DMS114 treated with DMSO at 0.1 percent for 48 hours (cell line): ENCODE measurements around the gene ARL14EP.

Experiments
- DNase-seq: peaks from one replicate; lab custom pipeline; 2025; ENCODE audit not compliant: unreplicated experiment; lab: John Stamatoyannopoulos, UW

The ARL14EP gene

DNA sequence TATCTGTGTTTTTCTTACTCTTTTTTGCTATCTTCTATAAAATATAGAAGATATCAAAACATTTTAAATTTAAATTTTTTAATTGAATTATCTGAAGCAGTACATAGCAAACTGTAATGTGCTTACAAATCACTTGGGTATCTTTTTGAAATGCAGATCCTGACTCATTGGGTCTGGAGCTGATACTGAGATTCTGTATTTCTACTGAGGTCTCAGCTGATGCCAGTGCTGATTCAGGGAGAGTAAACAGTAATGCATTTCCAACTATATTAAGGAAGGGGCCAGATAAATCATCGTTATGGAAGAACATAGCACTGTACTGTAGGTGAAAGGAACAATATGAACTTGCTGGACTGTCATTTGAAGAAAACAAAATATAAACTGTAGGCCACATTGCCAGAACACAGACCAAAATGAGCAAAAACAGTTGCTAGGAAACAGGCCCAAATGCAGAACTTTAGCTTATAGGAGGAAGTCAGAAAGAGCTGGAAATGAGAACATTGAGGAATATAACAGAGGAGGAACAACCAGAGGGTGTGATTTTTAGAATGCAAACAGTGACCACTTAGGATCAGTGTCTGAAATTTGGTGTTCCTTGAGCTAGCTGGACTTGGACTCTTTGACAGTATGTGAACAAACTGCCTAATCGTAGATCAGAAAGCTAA, 3.3 kb downstream of the ARL14EP start:
- DNase-seq: no peak

GRCh38 chr11:30326906-30327305, 4.0 kb downstream of the ARL14EP start:
- no peak for DNase-seq

DNA sequence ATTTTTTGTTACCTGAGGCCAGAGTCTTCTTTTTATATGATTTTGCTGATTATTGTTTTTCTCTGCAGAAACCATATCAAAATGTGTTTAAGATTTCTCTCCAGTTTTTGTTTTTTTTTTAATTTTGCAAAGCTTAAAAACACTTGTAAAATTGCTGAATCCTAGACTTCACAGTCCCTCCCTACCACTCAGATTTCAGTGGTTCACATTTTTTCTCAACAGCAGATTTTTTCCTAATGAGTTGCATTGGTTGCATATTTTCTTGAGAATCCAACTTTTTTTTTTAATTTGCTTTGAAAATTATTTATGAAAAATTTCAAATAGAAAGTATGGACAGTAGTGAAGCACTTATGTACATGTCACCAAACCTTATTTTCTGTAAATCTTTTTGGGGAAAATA, 5.8 kb downstream of the ARL14EP start:
- no peak for DNase-seq

DNA sequence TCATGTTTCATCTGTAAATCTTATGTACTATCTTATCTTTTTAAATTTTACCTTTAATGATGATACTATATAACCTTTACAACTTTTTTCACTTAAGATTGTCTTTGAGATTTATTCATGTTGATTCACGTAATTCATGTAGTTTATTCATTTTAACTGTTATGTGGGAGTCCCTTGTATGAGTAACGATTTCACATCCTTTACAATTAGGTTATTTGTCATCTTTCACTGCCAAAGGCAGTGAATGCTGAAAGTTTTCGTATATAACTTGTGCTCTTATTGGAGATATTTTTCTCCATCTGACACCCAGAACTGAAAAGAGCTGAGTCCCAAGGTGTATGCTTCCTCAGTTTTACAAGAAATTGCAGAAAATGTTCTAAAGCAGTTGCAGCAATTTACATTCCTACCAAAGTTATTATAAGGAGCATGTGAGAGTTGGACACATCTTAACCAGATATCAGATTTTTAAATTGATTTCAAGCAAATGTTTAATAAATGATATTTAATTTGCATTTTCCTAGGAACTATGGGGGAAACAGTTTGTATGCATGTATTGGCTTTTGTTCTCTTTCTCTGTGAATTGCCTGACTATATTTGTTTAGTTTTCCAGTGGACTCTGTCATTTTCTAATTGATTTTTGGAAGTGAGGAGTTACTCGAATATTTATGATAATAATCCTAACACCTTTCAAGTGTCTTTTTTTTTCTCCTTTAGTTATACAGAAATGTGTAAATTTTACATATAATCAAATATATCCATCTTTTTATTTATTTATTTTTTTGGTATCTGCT, 6.4 kb downstream of the ARL14EP start:
- no peak for DNase-seq

DNA sequence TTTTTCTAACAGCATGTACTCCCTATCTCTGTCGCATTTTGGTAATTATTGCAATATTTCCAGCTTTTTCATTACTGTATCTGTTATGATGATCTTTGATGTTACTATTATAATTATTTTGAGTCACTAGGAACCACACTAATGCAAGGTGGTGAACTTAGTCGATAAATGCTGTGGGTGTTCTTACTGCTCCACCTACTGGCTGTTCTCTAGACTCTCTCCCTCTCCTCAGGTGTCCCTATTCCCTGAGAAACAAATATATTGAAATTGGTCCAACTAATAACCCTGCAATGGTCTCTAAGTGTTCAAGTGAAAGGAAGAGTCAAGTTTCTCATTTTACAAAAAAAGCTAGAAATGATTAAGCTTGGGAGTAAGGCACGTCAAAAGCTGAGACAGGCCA, 10.5 kb downstream of the ARL14EP start:
- peak; percentile 3 for DNase-seq

GRCh38 chr11:30342736-30343166, 19.8 kb downstream of the ARL14EP start:
- DNase-seq: no peak

DNA sequence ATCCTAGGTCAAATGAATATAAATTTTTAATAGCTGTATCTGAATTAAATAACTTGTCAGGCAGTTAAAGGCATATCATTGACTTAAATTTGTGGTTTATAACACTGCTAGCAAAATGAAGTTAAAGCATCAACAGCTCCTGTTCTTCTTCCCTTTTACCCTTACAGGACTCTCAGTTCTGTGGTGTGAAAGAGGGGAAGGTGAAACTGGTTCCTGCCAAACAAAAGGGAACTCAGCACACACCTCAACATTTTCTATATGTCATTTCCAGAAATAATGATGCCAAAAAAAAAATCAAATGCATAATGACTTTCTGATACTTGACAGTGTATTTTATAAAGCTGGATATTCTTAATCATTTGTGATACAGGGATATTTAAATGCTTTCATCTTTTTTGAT, 21.2 kb downstream of the ARL14EP start:
- no peak for DNase-seq

GRCh38 chr11:30345644-30346043, 22.7 kb downstream of the ARL14EP start:
- DNase-seq: no peak

- peak; percentile 23 for DNase-seq
These were observed 23.3 kb downstream of the ARL14EP start for GRCh38 chr11:30346068-30346688.

DNA sequence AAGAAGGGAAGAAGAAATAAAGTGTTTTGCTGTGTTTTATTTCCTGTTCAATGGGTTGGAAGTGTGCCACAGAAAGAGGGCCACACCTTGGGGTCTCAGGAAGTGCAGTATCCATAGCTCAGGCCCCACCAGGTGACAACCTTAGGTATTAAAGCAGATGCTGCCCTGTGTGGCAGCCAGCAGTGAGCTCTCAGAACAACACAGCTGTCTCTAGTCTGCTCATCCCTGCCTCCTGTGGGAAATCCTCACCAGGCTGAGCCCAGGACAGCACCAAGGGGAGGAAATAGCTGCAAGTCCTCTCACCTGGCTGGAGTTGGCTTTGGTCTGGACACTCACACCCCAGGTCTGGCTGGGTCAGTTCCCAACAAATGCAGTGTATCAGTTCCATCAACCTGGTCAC, 25.1 kb downstream of the ARL14EP start:
- DNase-seq: no peak

DNA sequence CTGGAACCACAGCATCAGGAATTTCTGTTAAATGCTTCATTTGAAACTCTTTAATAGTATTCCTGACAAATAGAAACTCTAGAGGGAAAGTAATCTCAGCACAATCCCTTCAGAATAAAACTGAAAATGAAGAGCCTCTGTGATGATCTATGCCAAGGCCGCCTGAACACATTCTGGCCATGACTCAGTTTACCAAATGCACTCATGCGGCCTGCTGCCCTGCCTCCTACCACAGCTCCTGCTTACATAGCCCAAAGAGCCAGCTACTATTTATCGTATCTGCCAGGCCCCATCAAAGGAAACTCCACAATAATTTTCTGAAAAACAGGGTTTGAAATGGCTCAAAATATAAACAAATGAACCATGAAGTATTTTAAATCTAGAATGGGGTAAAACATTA, 27.0 kb downstream of the ARL14EP start:
- no peak for DNase-seq

DNA sequence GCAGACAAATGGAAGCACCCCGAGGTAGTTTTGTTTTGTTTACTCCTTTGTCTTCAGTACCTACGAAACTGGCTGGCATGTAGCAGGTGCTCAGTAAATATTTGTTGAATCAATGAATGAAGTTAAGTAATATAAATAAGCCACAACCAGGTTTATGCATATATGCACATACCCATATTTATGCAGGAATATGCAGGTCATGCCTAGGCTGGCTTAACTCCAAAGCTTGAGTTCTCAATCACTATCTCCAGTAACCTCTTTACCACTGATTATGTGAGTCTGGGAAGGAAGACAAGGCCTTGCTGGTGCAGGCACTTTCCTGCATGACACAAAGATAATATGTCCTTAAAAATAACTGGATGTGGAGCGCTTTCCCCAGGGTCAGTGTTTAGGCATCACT, 27.5 kb downstream of the ARL14EP start:
- no peak for DNase-seq

DNA sequence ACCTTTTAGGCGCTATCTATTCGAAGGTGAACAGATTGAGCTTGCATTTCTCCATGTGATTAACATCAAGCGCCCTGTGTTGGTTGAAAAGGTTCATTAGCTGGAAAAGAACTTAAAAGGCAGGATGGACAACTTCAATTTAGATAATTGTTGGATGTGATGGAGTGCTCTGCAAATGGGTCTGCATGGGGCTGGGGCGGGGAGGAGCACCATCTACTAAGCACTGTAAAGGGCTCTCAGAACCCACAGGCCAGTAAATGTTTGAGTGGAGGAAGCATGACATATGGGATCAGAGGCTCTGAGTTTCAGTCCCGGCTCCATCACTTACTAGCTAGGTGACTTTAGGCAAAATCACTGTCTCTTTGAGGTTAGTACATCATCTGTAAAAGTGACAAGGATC, 28.2 kb downstream of the ARL14EP start:
- no peak for DNase-seq

DNA sequence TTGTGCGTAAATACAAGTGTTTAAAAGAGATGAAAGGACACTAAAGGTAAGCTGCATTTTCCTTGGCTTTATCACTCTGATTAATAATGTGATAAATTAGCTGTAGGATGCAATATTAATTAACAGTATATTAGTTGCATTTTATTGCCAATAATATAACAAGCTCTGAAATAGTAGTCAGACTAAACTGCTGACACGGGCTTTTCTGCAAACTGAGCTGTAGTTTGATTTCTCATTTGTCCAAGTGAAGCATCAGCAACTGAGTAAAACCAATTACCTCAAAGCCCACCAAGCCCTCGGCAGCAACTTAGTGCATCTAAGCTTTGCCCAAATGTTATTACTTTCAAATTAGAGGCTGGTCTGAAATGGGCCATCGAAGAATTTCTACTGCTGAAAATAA, 33.5 kb downstream of the ARL14EP start:
- DNase-seq: no peak

- no peak for DNase-seq
These were observed 35.0 kb downstream of the ARL14EP start for GRCh38 chr11:30357872-30358271.

DNA sequence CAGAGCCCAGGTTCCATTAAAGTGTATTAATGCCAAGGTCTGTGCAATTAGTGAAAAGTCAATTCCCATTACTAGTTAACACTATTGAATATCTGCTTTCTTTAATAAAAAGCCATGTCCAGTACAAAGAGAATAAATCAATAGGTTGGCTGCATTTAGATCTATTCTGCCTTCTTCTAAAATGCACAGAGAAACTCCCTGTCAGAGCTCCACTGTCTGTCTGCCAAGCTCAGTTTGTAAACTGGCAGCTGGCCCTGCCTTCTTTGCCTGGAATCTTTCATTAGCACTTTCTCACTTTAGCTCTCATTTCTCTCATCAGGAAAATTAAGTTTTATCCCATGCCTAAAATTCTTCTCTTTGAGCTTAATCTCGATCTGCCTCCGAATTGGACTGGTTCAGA, 35.6 kb downstream of the ARL14EP start:
- DNase-seq: no peak

DNA sequence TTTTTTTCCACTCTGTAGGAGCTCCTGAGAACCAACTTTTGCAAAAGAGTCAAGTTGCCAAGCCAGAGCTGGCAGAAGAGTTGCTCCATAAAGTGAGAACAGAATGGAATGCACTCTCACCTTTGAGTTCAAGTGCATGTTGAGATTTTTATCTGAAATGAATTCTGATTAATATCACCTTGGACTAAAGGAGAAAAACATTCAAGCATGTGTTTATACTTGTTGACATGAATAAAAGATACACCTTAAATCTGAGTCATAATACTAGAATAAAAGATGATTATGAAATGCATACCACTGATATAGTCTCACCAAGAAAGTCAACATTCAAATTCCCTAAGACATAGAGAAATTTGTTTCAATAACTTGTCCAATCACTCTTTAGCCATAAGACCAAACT, 37.8 kb downstream of the ARL14EP start:
- DNase-seq: no peak

- DNase-seq: no peak
These were observed 41.4 kb downstream of the ARL14EP start for GRCh38 chr11:30364139-30364836.

GRCh38 chr11:30364837-30365482, 42.1 kb downstream of the ARL14EP start:
- no peak for DNase-seq

- DNase-seq: no peak
These were observed 43.1 kb downstream of the ARL14EP start for GRCh38 chr11:30365793-30366517.
